ENCODE data around the gene HRK. TPM values are rescaled to one million over a fixed set of nuclear protein-coding genes. Genes with fewer than 3 reads are reported as not detected.

HRK gene
- total and polyA plus RNA-seq, 9 donors: under 0.01 to 0.30 (median 0.15) TPM; not detected in 3

GRCh38 chr12:116806845-116807440 is 74.3 kb downstream of the HRK start:
- WGBS, 3 donors: 75 to 79% (median 78%) methylated on average over 10 of the region's 10 CpGs
- Histone ChIP-seq H3K27me3 (no peaks in the 10 kb centered on the region), H3K4me3 (no peak overlapping the region), H3K9me3 (no peaks in the 10 kb centered on the region), H3K36me3 (no peaks in the 10 kb centered on the region), H3K4me1 (ENCODE audit: insufficient read depth) (no peaks in the 10 kb centered on the region), H3K27ac (no peak overlapping the region)
- no peak for DNase-seq
- TF ChIP-seq EP300 (IDR thresholded peaks at IDR 0.05) (no peak), POLR2A (IDR thresholded peaks at IDR 0.05) (no peak)
- TF ChIP-seq, protein P1, sequence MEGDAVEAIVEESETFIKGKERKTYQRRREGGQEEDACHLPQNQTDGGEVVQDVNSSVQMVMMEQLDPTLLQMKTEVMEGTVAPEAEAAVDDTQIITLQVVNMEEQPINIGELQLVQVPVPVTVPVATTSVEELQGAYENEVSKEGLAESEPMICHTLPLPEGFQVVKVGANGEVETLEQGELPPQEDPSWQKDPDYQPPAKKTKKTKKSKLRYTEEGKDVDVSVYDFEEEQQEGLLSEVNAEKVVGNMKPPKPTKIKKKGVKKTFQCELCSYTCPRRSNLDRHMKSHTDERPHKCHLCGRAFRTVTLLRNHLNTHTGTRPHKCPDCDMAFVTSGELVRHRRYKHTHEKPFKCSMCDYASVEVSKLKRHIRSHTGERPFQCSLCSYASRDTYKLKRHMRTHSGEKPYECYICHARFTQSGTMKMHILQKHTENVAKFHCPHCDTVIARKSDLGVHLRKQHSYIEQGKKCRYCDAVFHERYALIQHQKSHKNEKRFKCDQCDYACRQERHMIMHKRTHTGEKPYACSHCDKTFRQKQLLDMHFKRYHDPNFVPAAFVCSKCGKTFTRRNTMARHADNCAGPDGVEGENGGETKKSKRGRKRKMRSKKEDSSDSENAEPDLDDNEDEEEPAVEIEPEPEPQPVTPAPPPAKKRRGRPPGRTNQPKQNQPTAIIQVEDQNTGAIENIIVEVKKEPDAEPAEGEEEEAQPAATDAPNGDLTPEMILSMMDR (IDR thresholded peaks at IDR 0.05): no peak
- intact Hi-C loops (cut with DNase I): no loop called here

Other genes starting within 250 kb of the HRK start
- gene SPRING1, start 143.4 kb downstream of the HRK start, total RNA-seq: 10 to 100 TPM; 11.0 to 19.7 (median 12.3) TPM
- 10 to 100 TPM in 1 of 2 donors, 1 to 10 TPM in 1; 5.0 to 11.0 TPM for gene SPRING1, start 143.4 kb downstream of the HRK start, polyA plus RNA-seq
- gene RNFT2, start 143.1 kb downstream of the HRK start, total RNA-seq: 1 to 10 TPM in 6 of 7 donors, under 1 TPM in 1; 0.72 to 4.3 (median 2.8) TPM
- 1 to 10 TPM; 1.0 to 1.6 TPM for gene RNFT2, start 143.1 kb downstream of the HRK start, polyA plus RNA-seq
- gene FBXW8, start 29.5 kb upstream of the HRK start, total RNA-seq: 10 to 100 TPM in 6 of 7 donors, 1 to 10 TPM in 1; 8.3 to 23.1 (median 16.9) TPM
- 10 to 100 TPM in 1 of 2 donors, 1 to 10 TPM in 1; 7.4 to 13.9 TPM for gene FBXW8, start 29.5 kb upstream of the HRK start, polyA plus RNA-seq
- 10 to 100 TPM in 1 of 7 donors, 1 to 10 TPM in 6; 1.4 to 15.0 (median 5.8) TPM for gene TESC, start 218.0 kb upstream of the HRK start, total RNA-seq
- gene TESC, start 218.0 kb upstream of the HRK start, polyA plus RNA-seq: 1 to 10 TPM; 4.3 to 8.0 TPM